HPDE6-E6E7 (cell line): Measurements from ENCODE around the gene MSH5.

Experiments used
- DNase-seq: peaks from one replicate; pipeline ENCODE4 v3.0.0; 2011; ENCODE audit warnings: missing footprints; ENCODE audit errors: extremely low spot score

The MSH5 gene

GRCh38 chr6:31712296-31712695 lies 27.5 kb upstream of the MSH5 start:
- DNase-seq, result no peak

- DNase-seq, result no peak
Observed at GRCh38 chr6:31713465-31713864, 26.3 kb upstream of the MSH5 start.

- no peak for DNase-seq
Observed at GRCh38 chr6:31713991-31714684, 25.7 kb upstream of the MSH5 start.

GRCh38 chr6:31715022-31715958 lies 24.5 kb upstream of the MSH5 start, which contains the start of gene LY6G6D:
Gene LY6G6D (plus strand): TSS chr6:31715348. CDS start chr6:31715356, 8 bp downstream.
- no peak for DNase-seq

GRCh38 chr6:31717499-31718222 lies 22.1 kb upstream of the MSH5 start:
- no peak for DNase-seq

- DNase-seq, result peak; percentile 90
Observed at GRCh38 chr6:31718265-31718664, 21.5 kb upstream of the MSH5 start.

GRCh38 chr6:31719001-31719400 lies 20.8 kb upstream of the MSH5 start:
- no peak for DNase-seq

GRCh38 chr6:31720196-31720770 lies 19.5 kb upstream of the MSH5 start:
- no peak for DNase-seq

GRCh38 chr6:31721351-31722020 lies 18.3 kb upstream of the MSH5 start, which contains the start of gene LY6G6C:
Gene LY6G6C (minus strand): TSS chr6:31721746. CDS start chr6:31721679, 67 bp downstream.
- DNase-seq, result no peak

- no peak for DNase-seq
Observed at GRCh38 chr6:31722173-31722572, 17.6 kb upstream of the MSH5 start.

- DNase-seq, result no peak
Observed at GRCh38 chr6:31723245-31723979, 16.4 kb upstream of the MSH5 start, which contains the start of gene MPIG6B. Gene MPIG6B (plus strand): TSS chr6:31723373. CDS start chr6:31723384, 11 bp downstream.

GRCh38 chr6:31723980-31724691 lies 15.7 kb upstream of the MSH5 start:
- DNase-seq, result no peak

GRCh38 chr6:31725502-31726350 lies 14.1 kb upstream of the MSH5 start:
- no peak for DNase-seq

- DNase-seq, result no peak
Observed at GRCh38 chr6:31727034-31727716, 12.6 kb upstream of the MSH5 start.

- DNase-seq, result no peak
Observed at GRCh38 chr6:31727717-31728671, 11.8 kb upstream of the MSH5 start.

- DNase-seq, result no peak
Observed at GRCh38 chr6:31728767-31729514, 10.9 kb upstream of the MSH5 start, which contains the start of gene DDAH2. Gene DDAH2 (minus strand): TSS chr6:31729299. CDS start chr6:31729161, 138 bp downstream.
